ENCODE results near the gene WWOX. TPM values are rescaled to one million over a fixed set of nuclear protein-coding genes. Genes with fewer than 3 reads are reported as not detected.

The WWOX gene
- total RNA-seq, 1 experiment from 2014 or later: 15.6 TPM

GRCh38 chr16:78390092-78390491 is 290.6 kb downstream of the WWOX start:
- Histone ChIP-seq H2BK15ac (ENCODE audit: low read depth, low read length) (no peak overlapping the region), H3K27ac (ENCODE audit: insufficient read length, low read depth, low read length) (no peak overlapping the region), H3K18ac (ENCODE audit: insufficient read length, low read depth, low read length) (no peak overlapping the region), H3K56ac (ENCODE audit: insufficient read length, low read depth, low read length) (no peak overlapping the region), H4K20me1 (ENCODE audit: control insufficient read depth, insufficient read depth, insufficient read length) (no peaks in the 10 kb centered on the region), H3K4me1 (ENCODE audit: insufficient read depth, low read length) (no peaks in the 10 kb centered on the region), H3K9me3 (ENCODE audit: control insufficient read depth, low read depth, low read length) (peaks cover 12% of the 10 kb centered on the region), H4K91ac (ENCODE audit: insufficient read length, low read depth, low read length) (no peak overlapping the region), H2AFZ (ENCODE audit: low read length) (no peak overlapping the region), H3K23ac (ENCODE audit: insufficient read length, low read depth, low read length) (no peak overlapping the region), H3K4ac (ENCODE audit: low read depth, low read length) (no peak overlapping the region), H2BK12ac (ENCODE audit: insufficient read length, low read depth, low read length) (no peak overlapping the region), H2AK5ac (ENCODE audit: insufficient read length, low read length) (no peak overlapping the region), H4K8ac (replicated peaks; ENCODE audit: insufficient read length, low read depth, low read length) (no peak overlapping the region), H4K5ac (ENCODE audit: insufficient read length, low read depth, low read length) (no peak overlapping the region), H2BK20ac (ENCODE audit: low read depth, low read length, poor library complexity, severe bottlenecking) (no peak overlapping the region), H3K27me3 (ENCODE audit: insufficient read depth, low read length) (no peaks in the 10 kb centered on the region), H2BK120ac (ENCODE audit: low read depth, low read length, poor library complexity, severe bottlenecking) (no peak overlapping the region), H3T11ph (ENCODE audit: low read length) (no peak overlapping the region), H3K14ac (ENCODE audit: insufficient read depth, low read length) (no peak overlapping the region), H2BK5ac (ENCODE audit: insufficient read length, low read length) (no peak overlapping the region), H3K9ac (ENCODE audit: extremely low read depth, insufficient read length, low read length) (no peak overlapping the region), H3K79me1 (ENCODE audit: insufficient read depth, low read depth, low read length, poor library complexity, severe bottlenecking) (no peaks in the 10 kb centered on the region), H3K4me2 (ENCODE audit: insufficient read depth, insufficient read length, low read length) (no peak overlapping the region), H3K79me2 (ENCODE audit: insufficient read depth, low read length) (no peaks in the 10 kb centered on the region), H3K23me2 (ENCODE audit: insufficient read length, low read depth, low read length, poor library complexity, severe bottlenecking) (no peaks in the 10 kb centered on the region)
- Mint-ChIP-seq H3K9me3 (peaks cover 20 to 27% of the 10 kb centered on the region in 2 experiments), H3K4me1 (peaks cover 4% of the 10 kb centered on the region in 2 experiments; a peak in 2 of 4 replicates), H3K36me3 (ENCODE audit: insufficient read depth in 1 of 3, low read depth in 3 of 3) (peaks cover 15 to 18% (median 18%) of the 10 kb centered on the region in 3 experiments), H3K27me3 (ENCODE audit: low read depth) (no peaks in the 10 kb centered on the region), H3K27ac (no peak overlapping the region), H3K4me3 (no peak overlapping the region)
- no peak for DNase-seq
- no peak for TF ChIP-seq CTCF (conservative IDR thresholded peaks at IDR 0.05)
- no CpG with 5 or more reads among the region's 4 CpGs for WGBS (ENCODE audit: extremely low coverage, insufficient read length, low lambda C conversion rate)
